ENCODE data around the gene TENT4B. TPM values are rescaled to one million over a fixed set of nuclear protein-coding genes. Genes with fewer than 3 reads are reported as not detected.

TENT4B gene

DNA sequence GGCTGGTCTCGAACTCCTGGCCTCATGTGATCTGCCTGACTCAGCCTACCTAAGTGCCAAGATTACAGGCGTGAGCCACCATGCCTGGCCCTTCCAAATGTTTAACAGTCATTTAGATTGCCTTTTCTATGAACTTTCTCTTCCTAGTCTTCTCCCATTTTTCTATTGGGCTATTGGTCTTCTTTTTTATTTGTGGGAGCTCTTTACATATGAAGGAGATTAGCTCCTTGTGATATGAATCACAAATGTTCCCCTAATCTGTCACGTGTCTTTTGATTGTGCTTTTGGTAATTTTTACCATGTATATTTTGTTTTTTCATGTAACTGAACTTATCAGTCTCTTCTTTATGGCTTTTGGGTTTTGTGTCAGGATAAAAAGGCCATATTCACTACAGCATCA lies 125.1 kb downstream of the TENT4B start:
- H2BK15ac ChIP-seq (replicated peaks; ENCODE audit: low read depth) = no peak overlapping the region
- H3K23ac ChIP-seq (ENCODE audit: low read length) = no peak overlapping the region
- H3K4ac ChIP-seq (ENCODE audit: low read depth, low read length) = no peak overlapping the region
- H4K8ac ChIP-seq (ENCODE audit: low read depth, low read length) = no peak overlapping the region
- no peaks in the 10 kb centered on the region for H3K79me2 ChIP-seq (ENCODE audit: control insufficient read depth, insufficient read depth, low read length)
- no peak overlapping the region for H3K4me3 ChIP-seq (ENCODE audit: low read length)
- H3K4me2 ChIP-seq (ENCODE audit: low read length) = no peak overlapping the region
- no peak overlapping the region for H2BK120ac ChIP-seq (ENCODE audit: low read depth, low read length)
- no peaks in the 10 kb centered on the region for H3K27me3 ChIP-seq (ENCODE audit: insufficient read depth, low read length, poor library complexity)
- no peaks in the 10 kb centered on the region for H3K79me1 ChIP-seq (ENCODE audit: low read length)
- H2BK5ac ChIP-seq (ENCODE audit: low read length) = no peak overlapping the region
- no peaks in the 10 kb centered on the region for H3K4me1 ChIP-seq (ENCODE audit: control insufficient read depth, low read depth, low read length)
- no peaks in the 10 kb centered on the region for H3K36me3 ChIP-seq (ENCODE audit: control insufficient read depth, insufficient read depth, low read length)
- DNase-seq = no peak
- H3K27ac ChIP-seq (ENCODE audit: low read depth, low read length) = no peak overlapping the region
- H3K56ac ChIP-seq (ENCODE audit: low read length) = no peak overlapping the region
- no peak overlapping the region for H2AK5ac ChIP-seq (ENCODE audit: low read length)
- H3K9ac ChIP-seq (ENCODE audit: low read length) = no peak overlapping the region
- H4K5ac ChIP-seq (ENCODE audit: low read length) = no peak overlapping the region
- no CpG with 5 or more reads among the region's 3 CpGs for WGBS (ENCODE audit: extremely low coverage, insufficient coverage, low lambda C conversion rate)
- no peak overlapping the region for H3K18ac ChIP-seq (ENCODE audit: low read length)

DNA sequence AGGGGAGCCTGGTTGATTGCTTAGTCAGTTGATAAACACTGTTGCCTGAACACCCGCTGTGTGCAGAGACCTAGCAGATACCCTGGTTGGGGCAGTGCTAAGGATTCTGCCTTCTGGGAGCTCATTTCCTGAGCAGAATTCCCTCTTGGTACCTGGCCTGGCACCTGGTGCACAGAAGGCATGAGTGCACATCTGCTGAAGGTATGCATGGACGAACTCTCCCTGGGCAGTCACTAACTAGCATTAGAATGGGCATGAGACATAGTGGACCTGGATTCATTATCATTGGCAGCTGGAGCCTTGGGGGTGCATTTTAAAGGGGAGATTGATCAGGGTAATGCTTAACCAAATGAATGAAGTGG lies 126.4 kb downstream of the TENT4B start:
- H3K36me3 ChIP-seq (ENCODE audit: control insufficient read depth, insufficient read depth, low read length) = no peaks in the 10 kb centered on the region
- no peak overlapping the region for H4K8ac ChIP-seq (ENCODE audit: low read depth, low read length)
- no peak overlapping the region for H3K23ac ChIP-seq (ENCODE audit: low read length)
- no peak overlapping the region for H2BK15ac ChIP-seq (replicated peaks; ENCODE audit: low read depth)
- H3K27me3 ChIP-seq (ENCODE audit: insufficient read depth, low read length, poor library complexity) = no peaks in the 10 kb centered on the region
- no peak overlapping the region for H3K4me2 ChIP-seq (ENCODE audit: low read length)
- no peak overlapping the region for H3K4ac ChIP-seq (ENCODE audit: low read depth, low read length)
- no peaks in the 10 kb centered on the region for H3K79me1 ChIP-seq (ENCODE audit: low read length)
- no peak overlapping the region for H2AK5ac ChIP-seq (ENCODE audit: low read length)
- no peak overlapping the region for H2BK120ac ChIP-seq (ENCODE audit: low read depth, low read length)
- no peak overlapping the region for H3K18ac ChIP-seq (ENCODE audit: low read length)
- no peaks in the 10 kb centered on the region for H3K79me2 ChIP-seq (ENCODE audit: control insufficient read depth, insufficient read depth, low read length)
- H3K56ac ChIP-seq (ENCODE audit: low read length) = no peak overlapping the region
- no peak overlapping the region for H2BK5ac ChIP-seq (ENCODE audit: low read length)
- no peak overlapping the region for H4K5ac ChIP-seq (ENCODE audit: low read length)
- H3K9ac ChIP-seq (ENCODE audit: low read length) = no peak overlapping the region
- H3K4me3 ChIP-seq (ENCODE audit: low read length) = no peak overlapping the region
- no peak overlapping the region for H3K27ac ChIP-seq (ENCODE audit: low read depth, low read length)
- WGBS (ENCODE audit: extremely low coverage, insufficient coverage, low lambda C conversion rate) = no CpG with 5 or more reads among the region's 2 CpGs
- no peaks in the 10 kb centered on the region for H3K4me1 ChIP-seq (ENCODE audit: control insufficient read depth, low read depth, low read length)
- no peak for DNase-seq

DNA sequence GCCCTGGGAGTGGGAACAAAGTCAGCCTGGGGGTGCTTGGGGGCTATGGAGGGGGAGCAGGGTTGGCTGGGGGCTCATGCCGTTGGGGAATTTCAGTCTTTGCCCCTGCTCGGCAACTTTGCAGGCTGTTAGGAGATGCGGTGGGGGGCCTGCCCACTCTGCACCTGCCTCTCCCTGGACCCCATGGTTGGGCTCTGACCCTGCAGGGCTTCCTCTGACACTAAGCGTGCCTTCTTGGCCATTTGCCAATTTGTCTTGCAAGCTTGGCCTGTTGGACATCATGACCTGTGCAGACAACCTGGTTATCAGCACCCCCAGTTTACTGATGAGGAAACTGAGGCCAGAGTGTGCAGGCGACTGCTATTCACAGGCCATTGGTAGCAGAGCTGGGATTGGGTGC lies 127.8 kb downstream of the TENT4B start:
- Histone ChIP-seq H3K18ac (ENCODE audit: low read length) (no peak overlapping the region), H4K5ac (ENCODE audit: low read length) (no peak overlapping the region), H2AK5ac (ENCODE audit: low read length) (no peak overlapping the region), H3K4me3 (ENCODE audit: low read length) (no peak overlapping the region), H2BK120ac (ENCODE audit: low read depth, low read length) (no peak overlapping the region), H2BK5ac (ENCODE audit: low read length) (no peak overlapping the region), H3K36me3 (ENCODE audit: control insufficient read depth, insufficient read depth, low read length) (no peaks in the 10 kb centered on the region), H3K79me1 (ENCODE audit: low read length) (no peaks in the 10 kb centered on the region), H3K23ac (ENCODE audit: low read length) (no peak overlapping the region), H3K56ac (ENCODE audit: low read length) (no peak overlapping the region), H3K79me2 (ENCODE audit: control insufficient read depth, insufficient read depth, low read length) (no peaks in the 10 kb centered on the region), H3K4ac (ENCODE audit: low read depth, low read length) (no peak overlapping the region), H3K27me3 (ENCODE audit: insufficient read depth, low read length, poor library complexity) (no peaks in the 10 kb centered on the region), H3K4me2 (ENCODE audit: low read length) (no peak overlapping the region), H3K9ac (ENCODE audit: low read length) (no peak overlapping the region), H3K4me1 (ENCODE audit: control insufficient read depth, low read depth, low read length) (no peaks in the 10 kb centered on the region), H2BK15ac (replicated peaks; ENCODE audit: low read depth) (no peak overlapping the region), H3K27ac (ENCODE audit: low read depth, low read length) (no peak overlapping the region), H4K8ac (ENCODE audit: low read depth, low read length) (no peak overlapping the region)
- no CpG with 5 or more reads among the region's 5 CpGs for WGBS (ENCODE audit: extremely low coverage, insufficient coverage, low lambda C conversion rate)
- DNase-seq = no peak

Small RNA genes within 50 kb of the gene (small RNA-seq; reads per million reads assigned to genes)
- gene RF00156 (ENCODE audit: insufficient read depth) = not detected
- gene RPL10P14 (ENCODE audit: insufficient read depth) = not detected
